ENCODE results near the gene ETDB. TPM values are rescaled to one million over a fixed set of nuclear protein-coding genes. Genes with fewer than 3 reads are reported as not detected.
A peak's percentile ranks its signal among the peaks of the same experiment; 100 is the strongest.

Gene ETDB
- total RNA-seq, 4 donors from 2014 or later, result not detected

- TF ChIP-seq EP300 (IDR thresholded peaks at IDR 0.05) (no peak), CTCF (IDR thresholded peaks at IDR 0.05) (no peak), POLR2AphosphoS5 (IDR thresholded peaks at IDR 0.05) (no peak), POLR2A (IDR thresholded peaks at IDR 0.05) (no peak)
- 76% methylated on average over 3 of the region's 3 CpGs for whole genome bisulfite sequencing
- H3K4me3 ChIP-seq, result no peak overlapping the region
- H3K4me1 ChIP-seq, result no peaks in the 10 kb centered on the region
- no peaks in the 10 kb centered on the region for H3K9me3 ChIP-seq
- no peak overlapping the region for H3K27ac ChIP-seq
- DNase-seq (ENCODE audit: low spot score in 2 of 2), result no peak
- H3K36me3 ChIP-seq, result no peaks in the 10 kb centered on the region
- no peaks in the 10 kb centered on the region for H3K27me3 ChIP-seq
Measured at GRCh38 chrX:135089126-135089525, 31.2 kb downstream of the ETDB start.

GRCh38 chrX:135087867-135088266 is 32.5 kb downstream of the ETDB start:
- no peak for DNase-seq (ENCODE audit: low spot score in 2 of 2)
- no peaks in the 10 kb centered on the region for H3K4me1 ChIP-seq
- no peaks in the 10 kb centered on the region for H3K36me3 ChIP-seq
- H3K27me3 ChIP-seq, result no peaks in the 10 kb centered on the region
- H3K9me3 ChIP-seq, result no peaks in the 10 kb centered on the region
- TF ChIP-seq EP300 (IDR thresholded peaks at IDR 0.05) (no peak), POLR2A (IDR thresholded peaks at IDR 0.05) (no peak), POLR2AphosphoS5 (IDR thresholded peaks at IDR 0.05) (no peak), CTCF (IDR thresholded peaks at IDR 0.05) (no peak)
- no peak overlapping the region for H3K4me3 ChIP-seq
- WGBS, result 52% methylated on average over 3 of the region's 3 CpGs
- no peak overlapping the region for H3K27ac ChIP-seq

GRCh38 chrX:135086197-135086854 is 34.0 kb downstream of the ETDB start:
- TF ChIP-seq EP300 (IDR thresholded peaks at IDR 0.05) (no peak), CTCF (IDR thresholded peaks at IDR 0.05) (peak in 1 of 2 donors; percentile 42)
- no peak overlapping the region for H3K4me3 ChIP-seq
- no peaks in the 10 kb centered on the region for H3K9me3 ChIP-seq
- DNase-seq (ENCODE audit: low spot score in 2 of 2), result no peak
- 6% methylated on average over 4 of the region's 4 CpGs for WGBS
- H3K36me3 ChIP-seq, result no peaks in the 10 kb centered on the region
- H3K27ac ChIP-seq, result no peak overlapping the region
- H3K4me1 ChIP-seq, result no peaks in the 10 kb centered on the region
- H3K27me3 ChIP-seq, result no peaks in the 10 kb centered on the region

GRCh38 chrX:135081693-135082404 is 38.5 kb downstream of the ETDB start:
- no peaks in the 10 kb centered on the region for H3K36me3 ChIP-seq
- H3K9me3 ChIP-seq, result no peaks in the 10 kb centered on the region
- H3K27me3 ChIP-seq, result no peaks in the 10 kb centered on the region
- WGBS, result 70% methylated on average over 2 of the region's 2 CpGs
- H3K4me1 ChIP-seq, result no peaks in the 10 kb centered on the region
- H3K27ac ChIP-seq, result no peak overlapping the region
- H3K4me3 ChIP-seq, result no peak overlapping the region
- TF ChIP-seq CTCF (IDR thresholded peaks at IDR 0.05), result no peak
- no peak for TF ChIP-seq POLR2A (IDR thresholded peaks at IDR 0.05)
- no peak for TF ChIP-seq EP300 (IDR thresholded peaks at IDR 0.05)
- TF ChIP-seq POLR2AphosphoS5 (IDR thresholded peaks at IDR 0.05), result no peak
- DNase-seq (ENCODE audit: low spot score in 2 of 2), result no peak

Other genes with a start within 250 kb of the ETDB start
- 10 to 100 TPM; 13.6 to 40.8 (median 16.7) TPM for gene MOSPD1, start 205.3 kb downstream of the ETDB start, total RNA-seq
- 1 to 10 TPM in 3 of 4 donors, not detected in 1; 1.2 to 3.6 (median 1.4) TPM for gene SMIM10, start 129.5 kb downstream of the ETDB start, total RNA-seq
- 10 to 100 TPM in 1 of 4 donors, 1 to 10 TPM in 3; 8.6 to 15.0 (median 9.6) TPM for gene RTL8B, start 98.0 kb downstream of the ETDB start, total RNA-seq
- 10 to 100 TPM; 45.9 to 64.3 (median 51.9) TPM for gene RTL8C, start 88.2 kb downstream of the ETDB start, total RNA-seq
- 10 to 100 TPM; 13.7 to 24.5 (median 17.8) TPM for gene RTL8A, start 68.4 kb downstream of the ETDB start, total RNA-seq
- 1 to 10 TPM; 1.4 to 3.1 (median 2.1) TPM for gene SMIM10L2B, start 21.8 kb downstream of the ETDB start, total RNA-seq
- gene CT55, start 50.9 kb upstream of the ETDB start, total RNA-seq, result not detected
- not detected for gene ETDA, start 131.5 kb upstream of the ETDB start, total RNA-seq
- not detected for gene ETDC, start 189.0 kb upstream of the ETDB start, total RNA-seq
- 10 to 100 TPM in 1 of 4 donors, 1 to 10 TPM in 3; 2.5 to 15.4 (median 6.1) TPM for gene ZNF75D, start 223.6 kb upstream of the ETDB start, total RNA-seq
- 10 to 100 TPM in 1 of 4 donors, 1 to 10 TPM in 3; 1.4 to 10.3 (median 3.3) TPM for gene ZNF449, start 224.3 kb upstream of the ETDB start, total RNA-seq

Data from suprapubic skin (tissue), 4 donors.